ENCODE results near the gene DPY19L1.
"Not testable (repeated sequence)": the region's sequence is repeated elsewhere in the genome, so short reads cannot be mapped to it uniquely, and the experiment has no call there.

DPY19L1 gene

GRCh38 chr7:35032166-35032565 lies 5.1 kb downstream of the DPY19L1 start:
- no peak for DNase-seq (ENCODE audit: low read depth)

GRCh38 chr7:35030848-35031247 lies 6.4 kb downstream of the DPY19L1 start:
- DNase-seq (ENCODE audit: low read depth) = no peak

- no peak for DNase-seq (ENCODE audit: low read depth)
Measured at GRCh38 chr7:35029311-35029710, 8.0 kb downstream of the DPY19L1 start.

GRCh38 chr7:35026150-35026549 lies 11.1 kb downstream of the DPY19L1 start:
- no peak for DNase-seq (ENCODE audit: low read depth)

- DNase-seq (ENCODE audit: low read depth) = no peak
Measured at GRCh38 chr7:35025369-35025870, 11.9 kb downstream of the DPY19L1 start.

- no peak for DNase-seq (ENCODE audit: low read depth)
Measured at GRCh38 chr7:35024298-35024697, 13.0 kb downstream of the DPY19L1 start.

- DNase-seq (ENCODE audit: low read depth) = no peak
Measured at GRCh38 chr7:35022725-35023124, 14.6 kb downstream of the DPY19L1 start.

- no peak for DNase-seq (ENCODE audit: low read depth)
Measured at GRCh38 chr7:35021445-35021844, 15.8 kb downstream of the DPY19L1 start.

GRCh38 chr7:35019801-35020200 lies 17.5 kb downstream of the DPY19L1 start:
- DNase-seq (ENCODE audit: low read depth) = no peak

- no peak for DNase-seq (ENCODE audit: low read depth)
Measured at GRCh38 chr7:35019179-35019729, 18.0 kb downstream of the DPY19L1 start.

- no peak for DNase-seq (ENCODE audit: low read depth)
Measured at GRCh38 chr7:35015346-35015859, 21.9 kb downstream of the DPY19L1 start.

- DNase-seq (ENCODE audit: low read depth) = no peak
Measured at GRCh38 chr7:35012160-35012559, 25.1 kb downstream of the DPY19L1 start.

GRCh38 chr7:35011085-35011484 lies 26.2 kb downstream of the DPY19L1 start:
- no peak for DNase-seq (ENCODE audit: low read depth)

GRCh38 chr7:35007768-35008167 lies 29.5 kb downstream of the DPY19L1 start:
- DNase-seq (ENCODE audit: low read depth) = peak; percentile 36

GRCh38 chr7:35004531-35005095 lies 32.7 kb downstream of the DPY19L1 start:
- no peak for DNase-seq (ENCODE audit: low read depth)

- DNase-seq (ENCODE audit: low read depth) = peak; percentile 58
Measured at GRCh38 chr7:35003679-35004303, 33.5 kb downstream of the DPY19L1 start.

GRCh38 chr7:35003177-35003650 lies 34.1 kb downstream of the DPY19L1 start:
- DNase-seq (ENCODE audit: low read depth) = not testable (repeated sequence)

GRCh38 chr7:34998335-34998734 lies 39.0 kb downstream of the DPY19L1 start:
- DNase-seq (ENCODE audit: low read depth) = not testable (repeated sequence)

GRCh38 chr7:34996423-34997090 lies 40.7 kb downstream of the DPY19L1 start:
- not testable (repeated sequence) for DNase-seq (ENCODE audit: low read depth)

- DNase-seq (ENCODE audit: low read depth) = no peak
Measured at GRCh38 chr7:34995757-34996156, 41.5 kb downstream of the DPY19L1 start.

GRCh38 chr7:34991938-34992840 lies 45.1 kb downstream of the DPY19L1 start:
- no peak for DNase-seq (ENCODE audit: low read depth)

Data from fibroblast of the conjunctiva (primary cell).